ENCODE results near the gene MYH6.

MYH6 gene

GRCh38 chr14:23375527-23376251 is 32.4 kb downstream of the MYH6 start:
- no peak for DNase-seq

GRCh38 chr14:23373041-23373440 is 35.0 kb downstream of the MYH6 start:
- DNase-seq = no peak

- no peak for DNase-seq
Measured at GRCh38 chr14:23372509-23372908, 35.6 kb downstream of the MYH6 start, which contains the start of gene IL25. TSS of gene IL25 (plus strand) at chr14:23372809.

GRCh38 chr14:23371865-23372264 is 36.2 kb downstream of the MYH6 start:
- DNase-seq = no peak

- DNase-seq = no peak
Measured at GRCh38 chr14:23370221-23370620, 37.9 kb downstream of the MYH6 start.

GRCh38 chr14:23366426-23366921 is 41.6 kb downstream of the MYH6 start:
- DNase-seq = no peak

- no peak for DNase-seq
Measured at GRCh38 chr14:23365732-23366425, 42.2 kb downstream of the MYH6 start.

GRCh38 chr14:23365036-23365731 is 42.9 kb downstream of the MYH6 start, which contains the start of gene EFS:
TSS of gene EFS (minus strand) at chr14:23365172. CDS start at chr14:23365025, 147 bp downstream.
- DNase-seq = no peak

GRCh38 chr14:23364164-23365035 is 43.7 kb downstream of the MYH6 start:
- DNase-seq = no peak

- DNase-seq = no peak
Measured at GRCh38 chr14:23362200-23362599, 45.9 kb downstream of the MYH6 start.

GRCh38 chr14:23361763-23362162 is 46.3 kb downstream of the MYH6 start:
- DNase-seq = no peak

- no peak for DNase-seq
Measured at GRCh38 chr14:23361320-23361719, 46.8 kb downstream of the MYH6 start.

- DNase-seq = no peak
Measured at GRCh38 chr14:23360496-23360895, 47.6 kb downstream of the MYH6 start.

GRCh38 chr14:23359722-23360447 is 48.2 kb downstream of the MYH6 start:
- no peak for DNase-seq

GRCh38 chr14:23359167-23359626 is 48.9 kb downstream of the MYH6 start:
- DNase-seq = no peak

- no peak for DNase-seq
Measured at GRCh38 chr14:23358553-23359166, 49.4 kb downstream of the MYH6 start.

GRCh38 chr14:23358042-23358441 is 50.0 kb downstream of the MYH6 start:
- no peak for DNase-seq

GRCh38 chr14:23357261-23357660 is 50.8 kb downstream of the MYH6 start:
- no peak for DNase-seq

- no peak for DNase-seq
Measured at GRCh38 chr14:23356662-23357061, 51.4 kb downstream of the MYH6 start.

- DNase-seq = no peak
Measured at GRCh38 chr14:23355871-23356435, 52.1 kb downstream of the MYH6 start.

- DNase-seq = no peak
Measured at GRCh38 chr14:23354990-23355389, 53.1 kb downstream of the MYH6 start.
